Omental fat pad (tissue), 4 donors: ENCODE measurements around the gene SCUBE2. TPM values are rescaled to one million over a fixed set of nuclear protein-coding genes. Genes with fewer than 3 reads are reported as not detected.

Experiments
- ATAC-seq: fragments of 150-250 bp; one replicate; pipeline ENCODE4 v1.9.1; 2016; ENCODE audit warnings: mild to moderate bottlenecking, moderate library complexity; ENCODE audit not compliant: low FRiP score
- DNase-seq: peaks from one replicate; pipeline ENCODE4 v3.0.0-alpha.2; 2019; ENCODE audit warnings: low spot score
- CTCF ChIP-seq, 3 donors: fragments of 450-650 bp; IDR thresholded peaks; one replicate each; pipeline ENCODE4 v1.5.1; 2016 to 2017; ENCODE audit warnings: antibody characterized with exemption in 3 of 3, mild to moderate bottlenecking in 3 of 3, moderate library complexity in 2 of 3
- total RNA-seq, 4 donors: library from RNA; depleted of rRNA; stranded (reverse); fragments of >200 nt; gene quantifications; one replicate each; pipeline ENCODE4 v1.1.0, GENCODE V29; 2016

The SCUBE2 gene
- total RNA-seq, 4 donors from 2014 or later: 8.8 to 50.6 (median 29.8) TPM

GRCh38 chr11:9081153-9081552, 10.2 kb downstream of the SCUBE2 start:
- ATAC-seq (no peak), DNase-seq (no peak)
- no peak for TF ChIP-seq CTCF (IDR thresholded peaks at IDR 0.05)

GRCh38 chr11:9078113-9079086, 13.0 kb downstream of the SCUBE2 start:
- no peak for TF ChIP-seq CTCF (IDR thresholded peaks at IDR 0.05)
- ATAC-seq: no peak
- DNase-seq: no peak

- DNase-seq (no peak), ATAC-seq (no peak)
- no peak for TF ChIP-seq CTCF (IDR thresholded peaks at IDR 0.05)
Measured at GRCh38 chr11:9077164-9077563, 14.2 kb downstream of the SCUBE2 start.

GRCh38 chr11:9076661-9077060, 14.7 kb downstream of the SCUBE2 start:
- no peak for ATAC-seq
- DNase-seq: no peak
- no peak for TF ChIP-seq CTCF (IDR thresholded peaks at IDR 0.05)

- no peak for ATAC-seq
- no peak for TF ChIP-seq CTCF (IDR thresholded peaks at IDR 0.05)
- DNase-seq: no peak
Measured at GRCh38 chr11:9076046-9076445, 15.4 kb downstream of the SCUBE2 start.

- DNase-seq (no peak), ATAC-seq (no peak)
- no peak for TF ChIP-seq CTCF (IDR thresholded peaks at IDR 0.05)
Measured at GRCh38 chr11:9075556-9075955, 15.8 kb downstream of the SCUBE2 start.
